Measurements from ENCODE around the gene FAM89B. TPM values are rescaled to one million over a fixed set of nuclear protein-coding genes. Genes with fewer than 3 reads are reported as not detected.

FAM89B gene
- total RNA-seq, 6 experiments from 2014 or later, result 40.9 to 52.8 (median 43.7) TPM

DNA sequence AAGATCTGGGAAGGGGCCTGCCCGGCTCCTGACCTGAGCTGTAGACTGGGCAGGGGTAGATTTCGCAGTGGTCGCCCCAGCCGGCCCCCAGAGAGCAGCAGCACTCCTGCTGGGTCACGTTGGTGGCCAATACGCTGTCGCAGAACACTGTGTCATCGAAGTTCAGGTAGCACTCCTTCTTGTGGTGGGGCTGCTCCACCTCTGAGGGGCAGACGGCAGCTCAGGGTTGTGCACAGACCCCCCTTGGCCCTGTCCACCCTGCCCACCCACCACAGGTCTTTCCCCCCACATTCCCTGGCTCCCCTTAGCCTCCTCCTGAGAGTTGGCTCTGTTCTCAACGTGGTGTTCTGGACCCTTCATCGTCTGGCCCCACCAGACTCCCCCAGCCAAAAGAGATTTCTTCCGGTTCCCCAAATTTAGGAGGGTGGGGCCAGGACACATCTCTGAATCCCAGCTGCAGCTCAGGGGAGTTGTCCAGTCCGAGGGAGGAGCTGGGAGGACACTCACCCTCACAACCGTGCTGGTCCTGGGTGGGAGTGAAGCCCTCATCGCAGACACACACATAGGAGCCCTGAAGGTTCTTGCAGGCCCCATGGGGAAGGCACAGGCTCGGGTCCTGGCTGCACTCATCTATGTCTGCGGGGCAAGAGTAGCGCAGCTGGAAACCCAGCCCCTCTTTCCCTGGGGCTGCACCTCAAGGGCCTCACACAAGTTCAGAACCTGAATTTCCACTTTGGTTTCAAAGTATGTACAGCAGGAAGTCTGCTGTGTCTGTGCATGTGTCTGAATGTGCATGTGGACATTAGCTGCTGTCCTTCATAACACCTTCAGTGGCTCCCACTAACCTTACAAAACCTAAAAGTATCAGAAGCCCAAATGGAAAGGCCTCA lies 31.0 kb upstream of the FAM89B start:
- peak overlapping the region; percentile 76 for H3K27ac Mint-ChIP-seq
- H3K27me3 Mint-ChIP-seq (ENCODE audit: insufficient read depth), result peaks cover 10% of the 10 kb centered on the region
- H3K36me3 Mint-ChIP-seq (ENCODE audit: low read depth), result peaks cover 12% of the 10 kb centered on the region; the same call in 1 of the 2 replicates
- no peak for DNase-seq
- H3K4me1 Mint-ChIP-seq (ENCODE audit: low read depth), result peaks cover 13% of the 10 kb centered on the region
- H3K9me3 Mint-ChIP-seq, result no peaks in the 10 kb centered on the region
- peak overlapping the region; percentile 80 for H3K4me3 Mint-ChIP-seq
- TF ChIP-seq, protein P1, sequence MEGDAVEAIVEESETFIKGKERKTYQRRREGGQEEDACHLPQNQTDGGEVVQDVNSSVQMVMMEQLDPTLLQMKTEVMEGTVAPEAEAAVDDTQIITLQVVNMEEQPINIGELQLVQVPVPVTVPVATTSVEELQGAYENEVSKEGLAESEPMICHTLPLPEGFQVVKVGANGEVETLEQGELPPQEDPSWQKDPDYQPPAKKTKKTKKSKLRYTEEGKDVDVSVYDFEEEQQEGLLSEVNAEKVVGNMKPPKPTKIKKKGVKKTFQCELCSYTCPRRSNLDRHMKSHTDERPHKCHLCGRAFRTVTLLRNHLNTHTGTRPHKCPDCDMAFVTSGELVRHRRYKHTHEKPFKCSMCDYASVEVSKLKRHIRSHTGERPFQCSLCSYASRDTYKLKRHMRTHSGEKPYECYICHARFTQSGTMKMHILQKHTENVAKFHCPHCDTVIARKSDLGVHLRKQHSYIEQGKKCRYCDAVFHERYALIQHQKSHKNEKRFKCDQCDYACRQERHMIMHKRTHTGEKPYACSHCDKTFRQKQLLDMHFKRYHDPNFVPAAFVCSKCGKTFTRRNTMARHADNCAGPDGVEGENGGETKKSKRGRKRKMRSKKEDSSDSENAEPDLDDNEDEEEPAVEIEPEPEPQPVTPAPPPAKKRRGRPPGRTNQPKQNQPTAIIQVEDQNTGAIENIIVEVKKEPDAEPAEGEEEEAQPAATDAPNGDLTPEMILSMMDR (IDR thresholded peaks at IDR 0.05), result no peak; the same call in 1 of the 2 replicates

DNA sequence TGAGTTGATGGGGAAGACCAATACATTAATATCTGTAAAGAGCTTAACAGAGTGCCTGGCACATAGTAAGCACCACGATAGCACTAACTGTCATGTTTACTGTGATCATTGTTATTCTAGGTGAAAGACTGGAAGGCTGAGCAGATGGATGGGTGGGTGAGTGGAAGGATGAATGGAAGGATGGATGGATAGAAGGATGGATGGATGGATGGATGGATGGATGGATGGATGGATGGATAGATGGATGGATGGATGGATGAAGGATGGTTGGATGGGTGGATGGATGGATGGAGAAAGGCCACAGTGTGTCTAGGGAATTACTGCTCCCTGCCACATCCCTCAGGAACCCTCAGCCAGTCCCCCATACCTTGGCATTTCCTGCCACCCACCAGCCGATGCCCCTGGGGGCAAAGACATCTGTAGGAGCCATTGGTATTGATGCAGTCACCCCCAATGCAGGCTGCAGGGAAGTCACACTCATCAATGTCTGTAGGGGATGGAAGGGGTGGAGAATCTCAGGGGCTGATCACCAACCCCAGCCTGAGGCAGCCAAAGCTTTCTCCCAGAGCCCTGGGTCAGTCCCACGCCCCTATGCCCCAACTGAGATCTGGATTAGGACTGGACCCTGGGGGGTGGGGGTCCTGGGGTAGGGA lies 29.5 kb upstream of the FAM89B start:
- peaks cover 7% of the 10 kb centered on the region for H3K27me3 Mint-ChIP-seq (ENCODE audit: insufficient read depth)
- H3K4me3 Mint-ChIP-seq, result no peak overlapping the region

DNA sequence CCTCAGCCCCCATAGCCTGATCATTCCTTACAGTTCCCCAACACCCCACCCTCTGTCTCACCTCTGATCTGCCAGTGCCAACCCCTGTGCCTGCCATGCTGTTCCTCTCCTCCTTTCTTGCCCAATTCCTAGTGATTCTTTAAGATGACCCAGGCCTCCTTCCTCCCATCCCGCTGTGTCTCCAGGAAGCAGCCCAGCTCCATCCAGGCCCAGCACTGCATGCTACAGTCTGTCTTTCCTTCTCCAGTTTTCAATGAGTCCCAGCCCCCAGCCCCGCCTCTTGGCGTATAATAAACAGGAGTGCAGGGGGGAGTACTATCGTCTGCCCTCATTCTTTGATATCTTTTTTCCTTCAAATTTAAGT lies 26.5 kb upstream of the FAM89B start:
- Mint-ChIP-seq H3K4me3 (no peak overlapping the region), H3K9me3 (no peaks in the 10 kb centered on the region), H3K36me3 (ENCODE audit: low read depth) (peaks cover 23% of the 10 kb centered on the region), H3K27me3 (ENCODE audit: insufficient read depth) (peaks cover 3% of the 10 kb centered on the region), H3K27ac (no peak overlapping the region), H3K4me1 (ENCODE audit: low read depth) (peaks cover 13% of the 10 kb centered on the region)
- no peak for DNase-seq
- TF ChIP-seq, protein P1 (IDR thresholded peaks at IDR 0.05), result no peak

More for the DNA sequence above, 29.5 kb upstream of the FAM89B start:
- TF ChIP-seq, protein P1 (IDR thresholded peaks at IDR 0.05), result no peak
- Mint-ChIP-seq H3K27ac (peak overlapping the region; percentile 14; the same call in 1 of the 2 replicates), H3K36me3 (ENCODE audit: low read depth) (peaks cover 9% of the 10 kb centered on the region; the same call in 1 of the 2 replicates), H3K9me3 (no peaks in the 10 kb centered on the region), H3K4me1 (ENCODE audit: low read depth) (peaks cover 13% of the 10 kb centered on the region)
- DNase-seq, result no peak

DNA sequence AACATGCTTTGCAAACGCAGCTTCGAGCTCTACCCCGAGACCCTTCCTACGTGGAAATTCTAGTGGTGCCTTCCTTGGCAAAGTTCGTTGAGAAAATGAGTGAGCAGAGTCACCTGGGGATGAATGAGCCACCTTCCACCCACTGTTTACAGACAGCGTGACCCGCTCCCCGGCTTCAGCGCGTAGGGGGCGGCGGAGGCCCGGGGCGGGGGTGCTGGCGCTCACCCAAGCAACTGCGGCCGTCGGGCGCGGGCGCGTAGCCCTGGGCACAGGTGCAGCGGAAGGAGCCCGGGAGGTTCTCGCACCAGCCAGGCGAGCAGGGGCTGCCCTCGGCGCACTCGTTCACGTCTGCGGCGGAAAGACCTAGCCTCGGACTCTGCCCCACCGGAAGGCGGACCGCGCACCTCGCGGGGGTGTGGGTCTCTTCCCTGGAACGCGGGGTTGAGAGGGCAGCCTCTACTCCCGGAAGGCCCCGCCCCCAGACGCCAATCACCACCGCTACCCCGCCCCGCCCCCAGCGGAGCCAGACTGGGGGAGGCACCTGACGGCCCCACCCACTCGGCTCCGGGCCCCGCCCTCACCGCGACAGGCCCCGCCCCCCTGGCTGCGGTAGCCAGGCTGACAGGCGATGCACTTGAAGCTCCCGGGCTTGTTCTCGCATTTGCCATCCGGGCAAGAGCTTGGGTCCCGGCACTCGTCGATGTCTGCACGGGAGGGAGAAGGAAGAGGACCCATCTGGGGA lies 25.9 kb upstream of the FAM89B start:
- TF ChIP-seq, protein P1 (IDR thresholded peaks at IDR 0.05), result no peak
- H3K36me3 Mint-ChIP-seq (ENCODE audit: low read depth), result peaks cover 28% of the 10 kb centered on the region
- no peak for DNase-seq
- no peak overlapping the region for H3K4me3 Mint-ChIP-seq
- H3K9me3 Mint-ChIP-seq, result no peaks in the 10 kb centered on the region
- H3K4me1 Mint-ChIP-seq (ENCODE audit: low read depth), result peaks cover 8% of the 10 kb centered on the region
- H3K27me3 Mint-ChIP-seq (ENCODE audit: insufficient read depth), result peaks cover 3% of the 10 kb centered on the region
- H3K27ac Mint-ChIP-seq, result no peak overlapping the region

DNA sequence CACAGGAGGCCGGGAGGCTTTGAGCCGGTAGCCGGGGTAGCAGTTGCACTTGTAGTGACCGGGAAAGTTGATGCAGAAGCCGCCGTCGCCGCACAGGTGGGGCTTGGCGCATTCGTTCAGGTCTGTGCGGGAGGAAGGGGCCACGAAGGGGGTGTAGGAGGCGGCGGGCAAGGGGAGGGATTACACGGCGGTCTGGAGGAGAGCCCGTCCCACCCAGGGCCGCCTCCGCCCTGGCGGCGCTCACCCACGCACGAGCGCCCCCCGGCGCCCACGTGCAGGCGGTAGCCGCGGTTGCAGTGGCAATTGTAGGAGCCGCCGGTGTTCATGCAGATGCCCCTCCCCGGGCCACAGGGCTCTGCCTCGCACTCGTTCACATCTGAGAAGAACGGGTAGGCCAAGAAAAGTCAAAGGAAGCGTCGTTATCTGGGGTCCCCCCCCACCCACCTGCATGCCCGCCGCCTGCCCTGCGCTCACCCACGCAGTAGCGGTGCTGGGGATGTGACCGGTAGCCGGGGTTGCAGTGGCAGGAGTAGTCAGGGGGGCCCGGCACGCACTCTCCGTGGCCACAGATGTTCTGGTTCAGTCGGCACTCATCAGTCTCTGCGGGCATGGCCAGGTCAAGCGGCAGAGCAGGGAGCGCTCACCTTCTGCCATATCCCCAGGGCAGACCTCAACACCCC lies 24.8 kb upstream of the FAM89B start:
- Mint-ChIP-seq H3K4me1 (ENCODE audit: low read depth) (0 out of 2 replicates have a peak, but pooled peaks cover 4% of the 10 kb centered on the region), H3K4me3 (no peak overlapping the region), H3K27me3 (ENCODE audit: insufficient read depth) (peaks cover 3% of the 10 kb centered on the region), H3K9me3 (no peaks in the 10 kb centered on the region), H3K36me3 (ENCODE audit: low read depth) (peaks cover 39% of the 10 kb centered on the region), H3K27ac (no peak overlapping the region)
- TF ChIP-seq, protein P1 (IDR thresholded peaks at IDR 0.05), result no peak
- no peak for DNase-seq
